HepG2 (cell line): ENCODE data around the gene B4GALT3. TPM values are rescaled to one million over a fixed set of nuclear protein-coding genes. Genes with fewer than 3 reads are reported as not detected.

Experiments
- CEBPB ChIP-seq: IDR thresholded peaks from 2 replicates; pipeline ENCODE4 v1.6.1; 2011; ENCODE audit warnings: low read depth, low read length, improper control_type of control experiment, borderline replicate concordance
- DDIT3 ChIP-seq: sonication (generic); formaldehyde crosslinking; IDR thresholded peaks from 2 replicates; pipeline ENCODE4 v1.4.0; 2020; ENCODE audit warnings: mild to moderate bottlenecking, missing genetic modification reagents
- HMGA1 ChIP-seq: sonication (generic); formaldehyde crosslinking; conservative IDR thresholded peaks from 2 replicates; pipeline ENCODE4 v1.4.0; 2020; ENCODE audit warnings: missing genetic modification reagents
- KLF9 ChIP-seq: IDR thresholded peaks from 2 replicates; pipeline ENCODE4 v1.6.1; 2016; ENCODE audit warnings: low read depth
- MAFG ChIP-seq: sonication (generic); formaldehyde crosslinking; IDR thresholded peaks from 2 replicates; pipeline ENCODE4 v1.5.1; 2020; ENCODE audit warnings: mild to moderate bottlenecking, missing genetic modification reagents
- MIER3 ChIP-seq: IDR thresholded peaks from 2 replicates; pipeline ENCODE4 v1.6.1; 2016; ENCODE audit warnings: missing compliant biosample characterization, borderline replicate concordance
- NCOA2 ChIP-seq: sonication (generic); formaldehyde crosslinking; IDR thresholded peaks from 2 replicates; pipeline ENCODE4 v1.8.0; 2022; ENCODE audit warnings: inconsistent platforms
- NRL ChIP-seq: sonication (generic); formaldehyde crosslinking; IDR thresholded peaks from 2 replicates; pipeline ENCODE4 v1.5.0; 2020; ENCODE audit warnings: missing genetic modification reagents, mild to moderate bottlenecking, moderate library complexity, borderline replicate concordance
- PRDM4 ChIP-seq: sonication (generic); formaldehyde crosslinking; IDR thresholded peaks from 2 replicates; pipeline ENCODE4 v1.9.0; 2021; ENCODE audit warnings: missing genetic modification reagents, borderline replicate concordance
- PRPF4 ChIP-seq: fragments of 200-400 bp; formaldehyde crosslinking; IDR thresholded peaks from 2 replicates; pipeline ENCODE4 v1.6.1; 2016; ENCODE audit warnings: low read length, low read depth; ENCODE audit not compliant: poor library complexity, severe bottlenecking
- SMYD3 ChIP-seq: sonication (generic); formaldehyde crosslinking; IDR thresholded peaks from 2 replicates; pipeline ENCODE4 v1.8.1; 2023; ENCODE audit warnings: mild to moderate bottlenecking, missing genetic modification reagents
- SOX13 ChIP-seq, 3 experiments: fragments of 450-650 bp in 1 of 3; sonication (generic) in 1 of 3; formaldehyde crosslinking in 1 of 3; IDR thresholded peaks in 2 of 3; conservative IDR thresholded peaks in 1 of 3; 2 replicates each; pipeline versions ENCODE4 v1.5.0 to v1.6.1; 2016 to 2020; ENCODE audit warnings: antibody characterized with exemption in 1 of 3, mild to moderate bottlenecking in 1 of 3, missing compliant biosample characterization in 1 of 3, missing genetic modification reagents in 1 of 3, moderate library complexity in 1 of 3
- TGIF2 ChIP-seq: IDR thresholded peaks from 2 replicates; pipeline ENCODE4 v1.6.1; 2016; ENCODE audit warnings: control low read depth, missing compliant biosample characterization
- YEATS4 ChIP-seq: sonication (generic); formaldehyde crosslinking; IDR thresholded peaks from 2 replicates; pipeline ENCODE4 v1.4.0; 2020; ENCODE audit warnings: missing genetic modification reagents, borderline replicate concordance
- ZNF136 ChIP-seq: sonication (generic); formaldehyde crosslinking; IDR thresholded peaks from 2 replicates; pipeline ENCODE4 v1.8.1; 2022; ENCODE audit warnings: low read depth, mild to moderate bottlenecking, moderate library complexity, missing genetic modification reagents
- ZNF296 ChIP-seq: sonication (generic); formaldehyde crosslinking; conservative IDR thresholded peaks from 2 replicates; pipeline ENCODE4 v1.5.0; 2020; ENCODE audit warnings: mild to moderate bottlenecking, missing genetic modification reagents
- ZNF33A ChIP-seq: sonication (generic); formaldehyde crosslinking; IDR thresholded peaks from 2 replicates; pipeline ENCODE4 v1.5.1; 2020; ENCODE audit warnings: missing genetic modification reagents, mild to moderate bottlenecking, moderate library complexity, borderline replicate concordance
- ZNF446 ChIP-seq: sonication (generic); formaldehyde crosslinking; IDR thresholded peaks from 2 replicates; pipeline ENCODE4 v1.5.0; 2020; ENCODE audit warnings: mild to moderate bottlenecking, missing genetic modification reagents
- ZNF543 ChIP-seq: sonication (generic); formaldehyde crosslinking; IDR thresholded peaks from 2 replicates; pipeline ENCODE4 v1.4.0; 2020; ENCODE audit warnings: mild to moderate bottlenecking, missing genetic modification reagents
- ZNF670 ChIP-seq: sonication (generic); formaldehyde crosslinking; IDR thresholded peaks from 2 replicates; pipeline ENCODE4 v1.8.0; 2022; ENCODE audit warnings: mild to moderate bottlenecking, missing genetic modification reagents, borderline replicate concordance
- ZNF776 ChIP-seq: sonication (generic); formaldehyde crosslinking; IDR thresholded peaks from 2 replicates; pipeline ENCODE4 v1.4.0; 2020; ENCODE audit warnings: mild to moderate bottlenecking, missing genetic modification reagents
- ZNF891 ChIP-seq: sonication (generic); formaldehyde crosslinking; IDR thresholded peaks from 2 replicates; pipeline ENCODE4 v1.5.0; 2020; ENCODE audit warnings: mild to moderate bottlenecking, missing genetic modification reagents
- polyA plus RNA-seq, 8 experiments: library from polyadenylated mRNA; depleted of rRNA in 3 of 8; stranded (reverse) in 7 of 8; unstranded in 1 of 8; fragments of >200 nt; fragmentation: Illumina TruSeq in 4 of 8; extraction: Trizol in 4 of 8; gene quantifications; 2 replicates each; pipeline versions ENCODE4 v1.2.1 to v1.2.3, GENCODE V29; 2011 to 2016; ENCODE audit warnings: low read depth in 4 of 8, missing spikeins in 1 of 8, mixed read lengths in 1 of 8; ENCODE audit not compliant: insufficient read depth in 1 of 8
- total RNA-seq, 5 experiments: library from RNA; depleted of rRNA; stranded (reverse); fragments of >200 nt; fragmentation: Illumina TruSeq; extraction: Trizol; gene quantifications; 2 replicates each; pipeline ENCODE4 v1.2.3, GENCODE V29; 2016; ENCODE audit warnings: low read depth in 1 of 5
- TF ChIP-seq, protein P1 (sequence below): sonication (generic); formaldehyde crosslinking; conservative IDR thresholded peaks from 2 replicates; pipeline ENCODE4 v1.8.1; 2023; ENCODE audit warnings: missing genetic modification reagents
- TF ChIP-seq, protein P2 (sequence below): IDR thresholded peaks from 2 replicates; pipeline ENCODE4 v1.6.1; 2016; ENCODE audit warnings: low read depth

The B4GALT3 gene
- total and polyA plus RNA-seq, 2 of the 13 experiments (the other 11 are each of a cell fraction or from before 2014, with no cell fraction given) = 35.6 to 40.4 TPM

GRCh38 chr1:161165742-161166668 is 11.3 kb downstream of the B4GALT3 start, which contains the start of gene PPOX (continued):
- TF ChIP-seq PRDM4 (CRISPR knock-in tag) (no peak), MIER3 (CRISPR knock-in tag) (no peak), NCOA2 (CRISPR knock-in tag) (no peak), SOX13 (IDR thresholded peaks at IDR 0.05) (no peak), SOX13 (CRISPR knock-in tag; conservative IDR thresholded peaks at IDR 0.05 in 1 of 2, IDR thresholded peaks at IDR 0.05 in 1 of 2) (no peak; a peak in 1 of 4 replicates), KLF9 (CRISPR knock-in tag) (no peak), PRPF4 (no peak), ZNF891 (CRISPR knock-in tag) (no peak), MAFG (CRISPR knock-in tag) (no peak), TGIF2 (CRISPR knock-in tag) (no peak), ZNF33A (CRISPR knock-in tag) (no peak), ZNF296 (CRISPR knock-in tag) (no peak), ZNF776 (0 out of 2 replicates have a peak, but pooled peaks have one; percentile 44), DDIT3 (CRISPR knock-in tag) (no peak), ZNF446 (CRISPR knock-in tag) (no peak), ZNF543 (CRISPR knock-in tag) (0 out of 2 replicates have a peak, but pooled peaks have one; percentile 55), NRL (CRISPR knock-in tag) (no peak), SMYD3 (CRISPR knock-in tag) (peak; percentile 23; the same call in 1 of the 2 replicates), ZNF136 (CRISPR knock-in tag) (no peak), YEATS4 (CRISPR knock-in tag) (peak; percentile 84), HMGA1 (CRISPR knock-in tag) (no peak), ZNF670 (CRISPR knock-in tag) (peak; percentile 65; the same call in 1 of the 2 replicates), CEBPB (no peak)
- TF ChIP-seq, protein P1, sequence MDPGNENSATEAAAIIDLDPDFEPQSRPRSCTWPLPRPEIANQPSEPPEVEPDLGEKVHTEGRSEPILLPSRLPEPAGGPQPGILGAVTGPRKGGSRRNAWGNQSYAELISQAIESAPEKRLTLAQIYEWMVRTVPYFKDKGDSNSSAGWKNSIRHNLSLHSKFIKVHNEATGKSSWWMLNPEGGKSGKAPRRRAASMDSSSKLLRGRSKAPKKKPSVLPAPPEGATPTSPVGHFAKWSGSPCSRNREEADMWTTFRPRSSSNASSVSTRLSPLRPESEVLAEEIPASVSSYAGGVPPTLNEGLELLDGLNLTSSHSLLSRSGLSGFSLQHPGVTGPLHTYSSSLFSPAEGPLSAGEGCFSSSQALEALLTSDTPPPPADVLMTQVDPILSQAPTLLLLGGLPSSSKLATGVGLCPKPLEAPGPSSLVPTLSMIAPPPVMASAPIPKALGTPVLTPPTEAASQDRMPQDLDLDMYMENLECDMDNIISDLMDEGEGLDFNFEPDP (CRISPR knock-in tag) = no peak
- TF ChIP-seq, protein P2, sequence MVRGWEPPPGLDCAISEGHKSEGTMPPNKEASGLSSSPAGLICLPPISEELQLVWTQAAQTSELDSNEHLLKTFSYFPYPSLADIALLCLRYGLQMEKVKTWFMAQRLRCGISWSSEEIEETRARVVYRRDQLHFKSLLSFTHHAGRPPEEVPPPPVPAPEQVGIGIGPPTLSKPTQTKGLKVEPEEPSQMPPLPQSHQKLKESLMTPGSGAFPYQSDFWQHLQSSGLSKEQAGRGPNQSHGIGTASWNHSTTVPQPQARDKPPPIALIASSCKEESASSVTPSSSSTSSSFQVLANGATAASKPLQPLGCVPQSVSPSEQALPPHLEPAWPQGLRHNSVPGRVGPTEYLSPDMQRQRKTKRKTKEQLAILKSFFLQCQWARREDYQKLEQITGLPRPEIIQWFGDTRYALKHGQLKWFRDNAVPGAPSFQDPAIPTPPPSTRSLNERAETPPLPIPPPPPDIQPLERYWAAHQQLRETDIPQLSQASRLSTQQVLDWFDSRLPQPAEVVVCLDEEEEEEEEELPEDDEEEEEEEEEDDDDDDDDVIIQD (CRISPR knock-in tag) = no peak
